HepG2 (cell line): ENCODE results near the gene MYOC. TPM values are rescaled to one million over a fixed set of nuclear protein-coding genes. Genes with fewer than 3 reads are reported as not detected.
"Not testable (repeated sequence)": the region's sequence is repeated elsewhere in the genome, so short reads cannot be mapped to it uniquely, and the experiment has no call there.

Source experiments
- ATAC-seq: fragments of 200-7000 bp; cut with Tn5 transposase; 3 replicates; pipeline ENCODE4 v1.9.1; 2020; ENCODE audit warnings: mild to moderate bottlenecking, moderate library complexity
- BruUV-seq: library from RNA; stranded (reverse); fragments of 400-500 nt; replicated peaks from 2 replicates; lab custom pipeline; 2021; lab: Mats Ljungman, UMichigan
- CTCF ChIA-PET: fragments of 300-600 bp; formaldehyde crosslinking; extraction: SDS; loops from one replicate; lab custom pipeline; 2021; ENCODE audit warnings: low total read pairs, inconsistent platforms, low intra/inter-chr PET ratio; lab: Yijun Ruan, JAX
- POLR2A ChIA-PET: fragments of 350-600 bp; sonication (Branson Sonifier 250); formaldehyde crosslinking; loops from one replicate; lab custom pipeline; 2020; ENCODE audit warnings: antibody characterized with exemption, inconsistent platforms; lab: Yijun Ruan, JAX
- DNase-seq: peaks from one replicate; pipeline ENCODE4 v3.0.0-alpha.2; 2015; ENCODE audit warnings: low spot score
- FAIRE-seq: peaks from 3 replicates; lab custom pipeline; 2011; peaks lifted over from hg19 to GRCh38; lab: Jason Lieb, UNC
- H2AFZ ChIP-seq: one replicate; pipeline ENCODE4 v1.6.1; 2011; ENCODE audit warnings: low read length, inconsistent platforms
- H3K27ac ChIP-seq: fragments of 300-600 bp; 3 replicates; pipeline ENCODE4 v1.8.0; 2011; ENCODE audit warnings: mixed run types, mild to moderate bottlenecking, mixed read lengths, low read length, inconsistent platforms; ENCODE audit not compliant: insufficient read depth; ENCODE audit errors: extremely low read length
- H3K27me3 ChIP-seq, 2 experiments: fragments of 200-600 bp in 1 of 2; 2 replicates in 1 of 2; 3 replicates in 1 of 2; pipeline versions ENCODE4 v1.6.0 to v1.8.0; 2011; ENCODE audit warnings: low read length in 2 of 2, mild to moderate bottlenecking in 2 of 2, moderate library complexity in 2 of 2, inconsistent platforms in 1 of 2; ENCODE audit not compliant: insufficient read depth in 2 of 2, control insufficient read depth in 1 of 2
- H3K36me3 ChIP-seq, 2 experiments: fragments of 200-600 bp in 1 of 2; replicated peaks in 1 of 2; 2 replicates in 1 of 2; 3 replicates in 1 of 2; pipeline versions ENCODE4 v1.5.1 to v1.8.0; 2011; ENCODE audit warnings: low read length in 2 of 2, inconsistent platforms in 1 of 2; ENCODE audit not compliant: insufficient read depth in 2 of 2, control insufficient read depth in 1 of 2
- H3K4me1 ChIP-seq: 2 replicates; pipeline ENCODE4 v1.5.1; 2012; ENCODE audit warnings: low read length, inconsistent platforms; ENCODE audit not compliant: insufficient read depth
- H3K4me2 ChIP-seq: 2 replicates; pipeline ENCODE4 v1.6.0; 2011; ENCODE audit warnings: low read depth, low read length, inconsistent platforms
- H3K4me3 ChIP-seq, 3 experiments: fragments of 200-600 bp in 1 of 3; sonication (generic), shearing (Covaris generic) in 1 of 3; replicated peaks in 1 of 3; 2 replicates each; pipeline ENCODE4 v1.5.1; 2011 to 2016; ENCODE audit warnings: low read length in 3 of 3, inconsistent platforms in 2 of 3, low read depth in 2 of 3, mild to moderate bottlenecking in 2 of 3, control low read depth in 1 of 3, mixed read lengths in 1 of 3; ENCODE audit not compliant: insufficient read depth in 1 of 3
- H3K79me2 ChIP-seq: one replicate; pipeline ENCODE4 v1.6.1; 2011; ENCODE audit warnings: low read length, inconsistent platforms; ENCODE audit not compliant: insufficient read depth
- H3K9ac ChIP-seq: 2 replicates; pipeline ENCODE4 v1.6.0; 2011; ENCODE audit warnings: mild to moderate bottlenecking, low read depth, low read length, inconsistent platforms; ENCODE audit not compliant: insufficient read depth
- H3K9me3 ChIP-seq: 2 replicates; pipeline ENCODE4 v1.5.1; 2012; ENCODE audit warnings: mild to moderate bottlenecking, low read length
- H4K20me1 ChIP-seq: 2 replicates; pipeline ENCODE4 v1.6.0; 2011; ENCODE audit warnings: inconsistent platforms, mild to moderate bottlenecking, low read length, moderate library complexity; ENCODE audit not compliant: insufficient read depth
- WGBS: methylation state at CpG from one replicate; pipeline ENCODE4 v1.1.6; 2017; ENCODE audit warnings: low lambda C conversion rate; 5-methylcytosine and 5-hydroxymethylcytosine counted together
- in situ Hi-C: cut with HindIII; loops from 2 replicates; pipeline ENCODE4 v1.10.0; 2017; ENCODE audit warnings: low pct_unique_long_range_greater_than_20kb; ENCODE audit not compliant: extremely low pct_ligation_motif_present
- intact Hi-C: fragments of 100-400 bp; cut with micrococcal nuclease; formaldehyde crosslinking; loops from one replicate; pipeline ENCODE4 v1.10.0; 2022; ENCODE audit not compliant: unreplicated experiment
- polyA plus RNA-seq, 8 experiments: library from polyadenylated mRNA; depleted of rRNA in 3 of 8; stranded (reverse) in 7 of 8; unstranded in 1 of 8; fragments of >200 nt; fragmentation: Illumina TruSeq in 4 of 8; extraction: Trizol in 4 of 8; gene quantifications; 2 replicates each; pipeline versions ENCODE4 v1.2.1 to v1.2.3, GENCODE V29; 2011 to 2016; ENCODE audit warnings: low read depth in 4 of 8, missing spikeins in 1 of 8, mixed read lengths in 1 of 8; ENCODE audit not compliant: insufficient read depth in 1 of 8
- total RNA-seq, 5 experiments: library from RNA; depleted of rRNA; stranded (reverse); fragments of >200 nt; fragmentation: Illumina TruSeq; extraction: Trizol; gene quantifications; 2 replicates each; pipeline ENCODE4 v1.2.3, GENCODE V29; 2016; ENCODE audit warnings: low read depth in 1 of 5
- TF ChIP-seq, protein P1 (sequence below): IDR thresholded peaks from 2 replicates; pipeline ENCODE4 v1.6.1; 2016
- TF ChIP-seq, protein P2 (sequence below): sonication (generic); formaldehyde crosslinking; IDR thresholded peaks from 2 replicates; pipeline ENCODE4 v1.4.0; 2020; ENCODE audit warnings: missing genetic modification reagents

MYOC gene
- total and polyA plus RNA-seq, 2 of the 13 experiments (the other 11 are each of a cell fraction or from before 2014, with no cell fraction given), result not detected

DNA sequence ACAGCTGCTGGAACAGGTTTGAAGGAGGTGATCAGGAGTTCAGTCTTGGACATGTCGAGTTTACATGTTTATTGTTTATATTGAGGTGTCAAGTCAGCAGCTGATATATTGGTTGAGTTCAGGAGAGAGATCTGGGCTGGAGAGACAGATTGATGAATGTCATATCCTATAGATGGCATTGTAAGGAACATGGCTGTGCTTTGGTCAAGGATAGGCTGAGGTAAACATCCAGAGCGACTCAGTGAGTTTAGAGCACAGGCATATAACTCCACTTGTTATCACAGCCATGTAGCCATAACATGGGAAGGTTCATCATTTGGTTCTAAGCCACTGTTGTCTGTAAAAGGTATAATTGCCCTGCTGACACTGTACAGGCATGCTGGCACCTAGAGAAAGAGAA, 35.9 kb downstream of the MYOC start:
- WGBS, result 34% methylated on average over 2 of the region's 2 CpGs
- no TSS peak for BruUV-seq
- no peak for ATAC-seq
- H3K4me1 ChIP-seq, result peaks cover 12% of the 10 kb centered on the region; the same call in 1 of the 2 replicates
- ChIA-PET CTCF (no interaction called here), POLR2A (no interaction called here)
- H3K36me3 ChIP-seq, result no peaks in the 10 kb centered on the region
- H3K9ac ChIP-seq, result no peak overlapping the region
- no peaks in the 10 kb centered on the region; a peak in 1 of 5 replicates for H3K27me3 ChIP-seq
- H3K79me2 ChIP-seq, result no peaks in the 10 kb centered on the region
- no peak for FAIRE-seq
- H3K4me2 ChIP-seq, result no peak overlapping the region
- no peak overlapping the region for H3K4me3 ChIP-seq
- intact Hi-C loops (no loop called here), in situ Hi-C loops (no loop called here)
- no peak overlapping the region for H2AFZ ChIP-seq
- H4K20me1 ChIP-seq, result no peaks in the 10 kb centered on the region
- H3K9me3 ChIP-seq, result no peaks in the 10 kb centered on the region
- no peak for DNase-seq
- no peak overlapping the region for H3K27ac ChIP-seq
- TF ChIP-seq, protein P1, sequence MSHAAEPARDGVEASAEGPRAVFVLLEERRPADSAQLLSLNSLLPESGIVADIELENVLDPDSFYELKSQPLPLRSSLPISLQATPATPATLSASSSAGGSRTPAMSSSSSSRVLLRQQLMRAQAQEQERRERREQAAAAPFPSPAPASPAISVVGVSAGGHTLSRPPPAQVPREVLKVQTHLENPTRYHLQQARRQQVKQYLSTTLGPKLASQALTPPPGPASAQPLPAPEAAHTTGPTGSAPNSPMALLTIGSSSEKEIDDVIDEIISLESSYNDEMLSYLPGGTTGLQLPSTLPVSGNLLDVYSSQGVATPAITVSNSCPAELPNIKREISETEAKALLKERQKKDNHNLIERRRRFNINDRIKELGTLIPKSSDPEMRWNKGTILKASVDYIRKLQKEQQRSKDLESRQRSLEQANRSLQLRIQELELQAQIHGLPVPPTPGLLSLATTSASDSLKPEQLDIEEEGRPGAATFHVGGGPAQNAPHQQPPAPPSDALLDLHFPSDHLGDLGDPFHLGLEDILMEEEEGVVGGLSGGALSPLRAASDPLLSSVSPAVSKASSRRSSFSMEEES (CRISPR knock-in tag), result no peak
- TF ChIP-seq, protein P2, sequence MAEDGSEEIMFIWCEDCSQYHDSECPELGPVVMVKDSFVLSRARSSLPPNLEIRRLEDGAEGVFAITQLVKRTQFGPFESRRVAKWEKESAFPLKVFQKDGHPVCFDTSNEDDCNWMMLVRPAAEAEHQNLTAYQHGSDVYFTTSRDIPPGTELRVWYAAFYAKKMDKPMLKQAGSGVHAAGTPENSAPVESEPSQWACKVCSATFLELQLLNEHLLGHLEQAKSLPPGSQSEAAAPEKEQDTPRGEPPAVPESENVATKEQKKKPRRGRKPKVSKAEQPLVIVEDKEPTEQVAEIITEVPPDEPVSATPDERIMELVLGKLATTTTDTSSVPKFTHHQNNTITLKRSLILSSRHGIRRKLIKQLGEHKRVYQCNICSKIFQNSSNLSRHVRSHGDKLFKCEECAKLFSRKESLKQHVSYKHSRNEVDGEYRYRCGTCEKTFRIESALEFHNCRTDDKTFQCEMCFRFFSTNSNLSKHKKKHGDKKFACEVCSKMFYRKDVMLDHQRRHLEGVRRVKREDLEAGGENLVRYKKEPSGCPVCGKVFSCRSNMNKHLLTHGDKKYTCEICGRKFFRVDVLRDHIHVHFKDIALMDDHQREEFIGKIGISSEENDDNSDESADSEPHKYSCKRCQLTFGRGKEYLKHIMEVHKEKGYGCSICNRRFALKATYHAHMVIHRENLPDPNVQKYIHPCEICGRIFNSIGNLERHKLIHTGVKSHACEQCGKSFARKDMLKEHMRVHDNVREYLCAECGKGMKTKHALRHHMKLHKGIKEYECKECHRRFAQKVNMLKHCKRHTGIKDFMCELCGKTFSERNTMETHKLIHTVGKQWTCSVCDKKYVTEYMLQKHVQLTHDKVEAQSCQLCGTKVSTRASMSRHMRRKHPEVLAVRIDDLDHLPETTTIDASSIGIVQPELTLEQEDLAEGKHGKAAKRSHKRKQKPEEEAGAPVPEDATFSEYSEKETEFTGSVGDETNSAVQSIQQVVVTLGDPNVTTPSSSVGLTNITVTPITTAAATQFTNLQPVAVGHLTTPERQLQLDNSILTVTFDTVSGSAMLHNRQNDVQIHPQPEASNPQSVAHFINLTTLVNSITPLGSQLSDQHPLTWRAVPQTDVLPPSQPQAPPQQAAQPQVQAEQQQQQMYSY (CRISPR knock-in tag), result no peak

- H3K4me2 ChIP-seq, H3K27me3 ChIP-seq, POLR2A ChIA-PET, H3K9me3 ChIP-seq, H3K4me1 ChIP-seq, H3K27ac ChIP-seq, BruUV-seq, in situ Hi-C loops, H3K36me3 ChIP-seq, H2AFZ ChIP-seq, H4K20me1 ChIP-seq, DNase-seq, H3K9ac ChIP-seq, CTCF ChIA-PET, FAIRE-seq, intact Hi-C loops, H3K79me2 ChIP-seq, H3K4me3 ChIP-seq: not testable (repeated sequence)
- 25% methylated on average over 13 of the region's 14 CpGs for WGBS
- ATAC-seq, result peak; percentile 35; the same call in 2 of the 3 replicates
Measured at GRCh38 chr1:171615122-171615906, 37.2 kb downstream of the MYOC start.
